Fibroblast of the aortic adventitia (primary cell): ENCODE results near the gene TRIM54. TPM values are rescaled to one million over a fixed set of nuclear protein-coding genes. Genes with fewer than 3 reads are reported as not detected.
"Not testable (repeated sequence)": the region's sequence is repeated elsewhere in the genome, so short reads cannot be mapped to it uniquely, and the experiment has no call there.

Experiments used
- DNase-seq: peaks from one replicate; pipeline ENCODE4 v3.0.0-alpha.2; 2010; ENCODE audit warnings: low read depth
- H3K4me3 ChIP-seq: 2 replicates; pipeline ENCODE4 v1.5.1; 2011; ENCODE audit warnings: low read depth, mild to moderate bottlenecking, control low read depth, low read length, moderate library complexity
- total RNA-seq: library from RNA; depleted of rRNA; stranded (reverse); fragments of >200 nt; gene quantifications from 2 replicates; pipeline ENCODE4 v1.2.3, GENCODE V29; 2012; ENCODE audit warnings: low replicate concordance
- TF ChIP-seq, protein P1 (sequence below): IDR thresholded peaks from 2 replicates; pipeline ENCODE4 v1.5.1; 2011; ENCODE audit warnings: mild to moderate bottlenecking, low read length, control low read depth, inconsistent platforms; ENCODE audit not compliant: insufficient read depth

TRIM54 gene
- total RNA-seq, 1 donor = not detected

DNA sequence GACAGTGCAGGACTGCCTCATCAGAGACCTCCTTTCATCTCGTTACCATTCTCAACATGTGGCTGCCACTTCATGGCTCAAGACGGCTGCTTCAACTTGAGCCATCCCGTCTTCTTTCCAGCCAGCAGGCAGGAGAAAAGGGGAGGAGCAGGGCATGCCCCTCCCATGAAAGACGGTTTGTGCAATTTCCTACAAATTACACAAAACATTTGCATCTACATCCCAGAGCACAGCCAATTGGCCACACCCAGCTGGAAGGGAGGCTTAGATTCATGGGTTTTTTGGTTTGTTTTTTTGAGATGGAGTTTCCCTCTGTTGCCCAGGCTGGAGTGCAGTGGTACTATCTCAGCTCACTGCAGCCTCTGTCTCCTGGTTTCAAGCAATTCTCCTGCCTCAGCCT is 14.3 kb downstream of the TRIM54 start:
- peak; percentile 66 for DNase-seq
- TF ChIP-seq, protein P1, sequence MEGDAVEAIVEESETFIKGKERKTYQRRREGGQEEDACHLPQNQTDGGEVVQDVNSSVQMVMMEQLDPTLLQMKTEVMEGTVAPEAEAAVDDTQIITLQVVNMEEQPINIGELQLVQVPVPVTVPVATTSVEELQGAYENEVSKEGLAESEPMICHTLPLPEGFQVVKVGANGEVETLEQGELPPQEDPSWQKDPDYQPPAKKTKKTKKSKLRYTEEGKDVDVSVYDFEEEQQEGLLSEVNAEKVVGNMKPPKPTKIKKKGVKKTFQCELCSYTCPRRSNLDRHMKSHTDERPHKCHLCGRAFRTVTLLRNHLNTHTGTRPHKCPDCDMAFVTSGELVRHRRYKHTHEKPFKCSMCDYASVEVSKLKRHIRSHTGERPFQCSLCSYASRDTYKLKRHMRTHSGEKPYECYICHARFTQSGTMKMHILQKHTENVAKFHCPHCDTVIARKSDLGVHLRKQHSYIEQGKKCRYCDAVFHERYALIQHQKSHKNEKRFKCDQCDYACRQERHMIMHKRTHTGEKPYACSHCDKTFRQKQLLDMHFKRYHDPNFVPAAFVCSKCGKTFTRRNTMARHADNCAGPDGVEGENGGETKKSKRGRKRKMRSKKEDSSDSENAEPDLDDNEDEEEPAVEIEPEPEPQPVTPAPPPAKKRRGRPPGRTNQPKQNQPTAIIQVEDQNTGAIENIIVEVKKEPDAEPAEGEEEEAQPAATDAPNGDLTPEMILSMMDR = no peak
- no peak overlapping the region for H3K4me3 ChIP-seq

DNA sequence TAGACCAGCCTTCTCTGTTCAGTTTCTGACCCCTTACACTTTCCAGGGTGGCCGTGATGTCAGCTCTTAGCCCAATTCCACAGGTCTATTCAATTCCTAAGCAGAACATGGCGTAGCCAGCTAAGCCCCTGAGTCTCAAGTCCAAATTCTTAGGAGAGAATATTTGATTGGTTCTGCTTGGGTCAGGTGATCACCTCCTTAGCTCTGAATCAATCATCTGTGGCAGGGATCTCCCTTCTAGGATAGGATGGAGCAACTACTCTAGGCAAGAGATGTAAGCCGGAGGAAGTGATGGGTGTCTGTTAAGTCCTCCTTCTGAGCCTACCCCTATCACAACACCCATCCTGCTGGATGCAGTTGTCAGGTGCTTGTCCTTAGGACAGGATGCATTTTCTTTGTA is 15.0 kb downstream of the TRIM54 start:
- TF ChIP-seq, protein P1 = no peak
- DNase-seq = no peak

GRCh38 chr2:27298391-27299080 is 16.3 kb downstream of the TRIM54 start:
- no peak overlapping the region for H3K4me3 ChIP-seq
- no peak for DNase-seq
- TF ChIP-seq, protein P1 = no peak

More for the DNA sequence above, 15.0 kb downstream of the TRIM54 start:
- H3K4me3 ChIP-seq = no peak overlapping the region

DNA sequence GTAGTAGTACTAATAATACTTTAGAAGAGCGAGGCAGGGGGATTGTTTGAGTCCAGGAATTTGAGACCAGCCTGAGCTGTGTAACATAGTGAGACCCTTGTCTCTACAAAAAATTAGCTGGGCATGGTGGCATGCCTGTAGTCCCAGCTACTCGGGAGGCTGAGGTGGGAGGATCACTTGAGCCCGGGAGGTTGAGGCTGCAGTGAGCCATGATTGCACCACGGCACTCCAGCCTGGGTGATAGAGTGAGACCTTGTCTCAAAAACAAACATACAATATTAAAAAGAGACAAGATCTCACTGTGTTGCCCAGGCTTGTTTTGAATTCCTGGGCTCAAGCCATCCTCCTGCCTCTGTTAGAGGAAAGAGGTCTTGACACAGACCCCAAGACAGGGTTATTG is 18.4 kb downstream of the TRIM54 start:
- not testable (repeated sequence) for H3K4me3 ChIP-seq, DNase-seq

GRCh38 chr2:27303093-27304025 is 21.1 kb downstream of the TRIM54 start:
- peak overlapping the region; percentile 10 for H3K4me3 ChIP-seq
- TF ChIP-seq, protein P1 = peak; percentile 92
- DNase-seq = peak; percentile 85

- TF ChIP-seq, protein P1 = no peak
- H3K4me3 ChIP-seq = no peak overlapping the region
- DNase-seq = no peak
These were observed 22.4 kb downstream of the TRIM54 start for GRCh38 chr2:27304488-27305240.
